Activated B cell treated with CpG ODN at 0.5 μM for 24 hours (primary cell): ENCODE results near the gene ITIH6. TPM values are rescaled to one million over a fixed set of nuclear protein-coding genes. Genes with fewer than 3 reads are reported as not detected.
"Not testable (repeated sequence)": the region's sequence is repeated elsewhere in the genome, so short reads cannot be mapped to it uniquely, and the experiment has no call there.

Experiments
- ATAC-seq: fragments of 200-7000 bp; cut with Tn5 transposase; one replicate; pipeline ENCODE4 v1.10.0; 2021; ENCODE audit warnings: low read depth, mild to moderate bottlenecking, moderate library complexity
- CTCF ChIA-PET: fragments of 350-600 bp; sonication (Branson Sonifier 250); formaldehyde crosslinking; loops from one replicate; lab custom pipeline; 2021; ENCODE audit warnings: antibody characterized with exemption; lab: Charles Lee
- POLR2A ChIA-PET: fragments of 350-600 bp; sonication (Branson Sonifier 250); formaldehyde crosslinking; loops from one replicate; lab custom pipeline; 2021; ENCODE audit warnings: antibody characterized with exemption; lab: Charles Lee
- DNase-seq: peaks from one replicate; pipeline ENCODE4 v3.0.0; 2022
- H3K27ac Mint-ChIP-seq: one replicate; pipeline ENCODE4 v1.8.0; 2020; ENCODE audit warnings: mixed read lengths
- H3K27me3 Mint-ChIP-seq: one replicate; pipeline ENCODE4 v1.8.0; 2021; ENCODE audit warnings: mixed read lengths
- H3K36me3 Mint-ChIP-seq: one replicate; pipeline ENCODE4 v1.8.0; 2021; ENCODE audit warnings: low read depth, mixed read lengths
- H3K4me1 Mint-ChIP-seq: one replicate; pipeline ENCODE4 v1.8.0; 2021; ENCODE audit warnings: mixed read lengths
- H3K4me3 Mint-ChIP-seq: one replicate; pipeline ENCODE4 v1.8.0; 2020; ENCODE audit warnings: mild to moderate bottlenecking, mixed read lengths
- H3K9me3 Mint-ChIP-seq: one replicate; pipeline ENCODE4 v1.8.0; 2020; ENCODE audit warnings: mixed read lengths
- intact Hi-C: fragments of 100-400 bp; cut with micrococcal nuclease; formaldehyde crosslinking; loops from one replicate; pipeline ENCODE4 v1.15.1; 2024
- total RNA-seq: library from RNA; stranded (reverse); gene quantifications from 2 replicates; pipeline ENCODE4 v1.2.3, GENCODE V29; 2022
- TF ChIP-seq, protein P1 (sequence below): fragments of 200-600 bp; IDR thresholded peaks from one replicate; pipeline ENCODE4 v1.8.0; 2022; ENCODE audit warnings: antibody characterized with exemption, mild to moderate bottlenecking

The ITIH6 gene
- total RNA-seq, 1 donor from 2014 or later = not detected

DNA sequence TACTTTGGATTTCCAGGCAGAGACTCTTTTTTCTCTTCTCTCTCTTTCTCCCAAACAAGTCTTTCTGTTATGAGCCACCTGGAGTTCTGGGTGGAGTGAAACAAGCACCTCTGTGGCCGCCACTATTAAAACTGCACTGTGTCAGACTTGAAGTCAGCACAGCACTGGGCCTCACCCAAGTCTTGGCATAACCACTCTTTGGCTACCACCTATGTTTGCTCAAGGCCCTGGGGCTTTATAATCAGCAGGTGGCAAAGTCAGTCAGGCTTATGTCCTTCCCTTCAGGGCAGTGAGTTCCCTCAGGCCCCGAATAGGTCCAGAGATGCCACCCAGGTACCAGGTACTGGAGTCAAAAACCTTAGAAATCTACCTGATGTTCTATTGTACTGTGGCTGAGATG lies 52.4 kb downstream of the ITIH6 start:
- DNase-seq = no peak
- CTCF ChIA-PET = no interaction called here

DNA sequence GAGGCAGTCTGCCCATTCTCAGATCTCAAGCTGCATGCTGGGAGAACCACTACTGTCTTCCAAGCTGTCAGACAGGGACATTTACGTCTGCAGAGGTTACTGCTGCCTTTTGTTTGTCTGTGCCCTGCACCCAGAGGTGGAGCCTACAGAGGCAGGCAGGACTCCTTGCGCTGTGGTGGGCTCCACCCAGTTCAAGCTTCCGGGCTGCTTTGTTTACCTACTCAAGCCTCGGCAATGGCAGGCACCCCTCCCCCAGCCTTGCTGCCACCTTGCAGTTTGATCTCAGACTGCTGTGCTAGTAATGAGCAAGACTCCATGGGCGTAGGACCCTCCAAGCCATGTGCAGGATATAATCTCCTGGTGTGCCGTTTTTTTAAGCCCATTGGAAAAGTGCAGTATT lies 59.5 kb downstream of the ITIH6 start:
- intact Hi-C loops = not testable (repeated sequence)

More for the DNA sequence above, 52.4 kb downstream of the ITIH6 start:
- ATAC-seq = no peak
- Mint-ChIP-seq H3K27ac (no peak overlapping the region), H3K4me1 (no peaks in the 10 kb centered on the region), H3K27me3 (peaks cover 2% of the 10 kb centered on the region), H3K36me3 (no peaks in the 10 kb centered on the region), H3K9me3 (no peaks in the 10 kb centered on the region), H3K4me3 (no peak overlapping the region)
- TF ChIP-seq, protein P1, sequence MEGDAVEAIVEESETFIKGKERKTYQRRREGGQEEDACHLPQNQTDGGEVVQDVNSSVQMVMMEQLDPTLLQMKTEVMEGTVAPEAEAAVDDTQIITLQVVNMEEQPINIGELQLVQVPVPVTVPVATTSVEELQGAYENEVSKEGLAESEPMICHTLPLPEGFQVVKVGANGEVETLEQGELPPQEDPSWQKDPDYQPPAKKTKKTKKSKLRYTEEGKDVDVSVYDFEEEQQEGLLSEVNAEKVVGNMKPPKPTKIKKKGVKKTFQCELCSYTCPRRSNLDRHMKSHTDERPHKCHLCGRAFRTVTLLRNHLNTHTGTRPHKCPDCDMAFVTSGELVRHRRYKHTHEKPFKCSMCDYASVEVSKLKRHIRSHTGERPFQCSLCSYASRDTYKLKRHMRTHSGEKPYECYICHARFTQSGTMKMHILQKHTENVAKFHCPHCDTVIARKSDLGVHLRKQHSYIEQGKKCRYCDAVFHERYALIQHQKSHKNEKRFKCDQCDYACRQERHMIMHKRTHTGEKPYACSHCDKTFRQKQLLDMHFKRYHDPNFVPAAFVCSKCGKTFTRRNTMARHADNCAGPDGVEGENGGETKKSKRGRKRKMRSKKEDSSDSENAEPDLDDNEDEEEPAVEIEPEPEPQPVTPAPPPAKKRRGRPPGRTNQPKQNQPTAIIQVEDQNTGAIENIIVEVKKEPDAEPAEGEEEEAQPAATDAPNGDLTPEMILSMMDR = no peak
- intact Hi-C loops = no loop called here
- POLR2A ChIA-PET = no interaction called here

DNA sequence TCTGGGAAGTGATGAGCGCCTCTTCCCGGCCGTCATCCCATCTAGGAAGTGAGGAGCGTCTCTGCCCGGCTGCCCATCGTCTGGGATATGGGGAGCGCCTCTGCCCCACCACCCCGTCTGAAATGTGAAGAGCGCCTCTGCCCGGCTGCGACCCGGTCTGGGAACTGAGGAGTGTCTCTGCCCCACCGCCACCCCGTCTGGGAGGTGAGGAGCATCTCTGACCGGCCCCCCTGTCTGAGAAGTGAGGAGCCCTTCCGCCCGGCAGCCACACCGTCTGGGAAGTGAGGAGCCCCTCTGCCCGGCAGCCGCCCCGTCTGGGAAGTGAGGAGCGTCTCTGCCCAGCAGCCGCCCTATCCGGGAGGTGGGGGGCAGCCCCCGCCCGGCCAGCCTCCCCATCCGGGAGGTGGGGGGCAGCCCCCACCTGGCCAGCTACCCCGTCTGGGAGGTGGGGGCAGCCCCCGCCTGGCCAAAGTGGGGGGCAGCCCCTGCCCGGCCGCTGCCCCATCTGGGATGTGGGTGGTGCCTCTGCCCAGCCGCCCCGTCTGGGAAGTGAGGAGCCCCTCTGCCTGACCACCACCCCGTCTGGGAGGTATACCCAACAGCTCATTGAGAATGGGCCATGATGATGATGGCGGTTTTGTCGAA lies 61.6 kb downstream of the ITIH6 start:
- DNase-seq, ATAC-seq, intact Hi-C loops, H3K4me1 Mint-ChIP-seq, CTCF ChIA-PET, H3K27me3 Mint-ChIP-seq, H3K9me3 Mint-ChIP-seq, POLR2A ChIA-PET, H3K27ac Mint-ChIP-seq, H3K36me3 Mint-ChIP-seq, H3K4me3 Mint-ChIP-seq: not testable (repeated sequence)

More for the DNA sequence above, 59.5 kb downstream of the ITIH6 start:
- DNase-seq, ATAC-seq, H3K36me3 Mint-ChIP-seq, H3K4me1 Mint-ChIP-seq, H3K27ac Mint-ChIP-seq, H3K4me3 Mint-ChIP-seq, POLR2A ChIA-PET, H3K9me3 Mint-ChIP-seq, CTCF ChIA-PET, H3K27me3 Mint-ChIP-seq: not testable (repeated sequence)

DNA sequence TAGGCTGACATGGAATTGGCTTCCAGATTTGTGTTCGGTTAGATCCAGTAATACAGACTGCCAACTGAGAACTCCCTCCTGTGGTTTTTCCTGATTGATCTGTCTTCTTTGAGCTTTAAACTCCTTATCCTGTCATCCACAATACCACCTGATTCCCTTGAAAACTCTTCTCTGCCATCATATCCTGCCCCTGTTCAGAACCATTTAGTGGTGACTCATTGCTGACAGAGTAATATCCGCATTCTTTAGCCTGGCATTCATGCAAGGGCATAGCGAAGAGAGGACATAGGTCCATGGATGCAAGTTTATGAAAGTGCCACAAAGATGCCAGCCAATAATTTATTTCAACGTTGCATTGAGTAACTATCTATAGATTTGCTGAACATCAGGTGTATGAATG lies 76.6 kb downstream of the ITIH6 start:
- CTCF ChIA-PET = no interaction called here
- DNase-seq = no peak
- Mint-ChIP-seq H3K27me3 (peaks cover 6% of the 10 kb centered on the region), H3K4me3 (no peak overlapping the region), H3K36me3 (no peaks in the 10 kb centered on the region), H3K27ac (no peak overlapping the region), H3K9me3 (no peaks in the 10 kb centered on the region), H3K4me1 (no peaks in the 10 kb centered on the region)
- POLR2A ChIA-PET = no interaction called here
- TF ChIP-seq, protein P1 = no peak
- intact Hi-C loops = no loop called here
- ATAC-seq = no peak

DNA sequence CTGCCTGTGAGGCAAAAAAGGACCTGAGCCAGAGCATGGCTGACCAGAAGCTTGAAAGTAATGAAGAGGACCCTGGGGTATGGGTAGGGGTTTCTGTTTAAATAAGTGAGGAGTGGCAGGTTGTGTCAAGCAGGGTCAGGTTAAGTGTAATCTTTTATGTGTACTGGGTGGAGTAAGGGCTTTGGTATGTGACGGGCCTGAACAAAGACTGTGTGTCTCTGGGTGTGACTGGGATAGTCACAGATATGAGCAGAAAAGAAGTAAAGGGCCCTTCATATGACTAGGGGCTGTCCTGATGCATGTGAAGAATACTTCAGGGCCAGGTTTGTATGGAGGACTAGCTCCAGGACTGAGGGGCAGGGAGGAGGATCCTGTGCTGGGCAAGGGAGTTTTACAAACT lies 82.4 kb downstream of the ITIH6 start:
- intact Hi-C loops = no loop called here
- TF ChIP-seq, protein P1 = no peak
- no peaks in the 10 kb centered on the region for H3K27me3 Mint-ChIP-seq
- ChIA-PET POLR2A (no interaction called here), CTCF (no interaction called here)
- ATAC-seq = no peak
- H3K36me3 Mint-ChIP-seq = no peaks in the 10 kb centered on the region
- no peaks in the 10 kb centered on the region for H3K4me1 Mint-ChIP-seq
- no peak for DNase-seq
- no peak overlapping the region for H3K27ac Mint-ChIP-seq
- H3K9me3 Mint-ChIP-seq = no peaks in the 10 kb centered on the region
- no peak overlapping the region for H3K4me3 Mint-ChIP-seq

DNA sequence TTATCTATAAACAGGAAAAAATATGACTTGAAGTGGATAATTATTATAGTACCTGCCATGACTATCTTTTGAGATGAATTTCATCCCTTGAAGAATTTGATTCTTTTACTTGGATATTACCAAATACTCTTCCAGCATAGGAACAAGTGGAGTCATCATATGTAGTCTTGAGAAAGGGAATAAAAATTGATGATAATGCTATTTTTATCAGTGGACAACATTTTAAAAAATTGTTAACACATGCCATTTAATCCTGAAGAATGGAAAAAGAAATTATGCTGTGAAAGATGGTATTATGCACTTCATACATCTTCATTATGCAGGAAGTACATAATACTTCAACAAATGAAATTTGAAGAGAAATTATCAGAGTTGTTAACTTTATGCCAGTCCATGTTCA lies 83.6 kb downstream of the ITIH6 start:
- ChIA-PET POLR2A (no interaction called here), CTCF (no interaction called here)
- Mint-ChIP-seq H3K27me3 (no peaks in the 10 kb centered on the region), H3K27ac (no peak overlapping the region), H3K4me3 (no peak overlapping the region), H3K4me1 (no peaks in the 10 kb centered on the region), H3K36me3 (no peaks in the 10 kb centered on the region), H3K9me3 (no peaks in the 10 kb centered on the region)
- intact Hi-C loops = no loop called here
- TF ChIP-seq, protein P1 = no peak
- no peak for DNase-seq
- no peak for ATAC-seq
